ENCODE results near the gene SBDS. TPM values are rescaled to one million over a fixed set of nuclear protein-coding genes. Genes with fewer than 3 reads are reported as not detected.
"Not testable (repeated sequence)": the region's sequence is repeated elsewhere in the genome, so short reads cannot be mapped to it uniquely, and the experiment has no call there.

SBDS gene
- total RNA-seq, 1 experiment from 2014 or later = 50.1 TPM

DNA sequence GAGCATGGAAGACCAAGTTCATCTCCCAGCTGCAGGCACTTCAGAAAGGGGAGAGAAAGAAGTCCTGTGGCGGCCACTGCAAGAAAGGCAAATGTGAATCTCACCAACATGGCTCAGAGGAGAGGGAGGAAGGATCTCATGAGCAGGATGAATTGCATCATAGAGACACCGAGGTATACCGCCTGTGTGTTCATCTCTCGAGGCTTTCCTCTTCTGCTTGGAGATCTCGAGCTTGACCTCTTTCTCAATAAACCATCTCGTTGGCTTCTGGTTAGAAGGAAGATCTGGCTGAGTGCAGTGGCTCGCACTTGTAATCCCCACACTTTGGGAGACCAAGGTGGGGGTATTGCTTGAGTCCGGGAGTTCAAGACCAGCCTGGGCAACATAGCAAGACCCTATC is 22.6 kb upstream of the SBDS start:
- intact Hi-C loops (cut with micrococcal nuclease); H3K9ac ChIP-seq (ENCODE audit: low read length); H3K27ac ChIP-seq (ENCODE audit: low read depth, low read length); ATAC-seq; H3K4me1 ChIP-seq (ENCODE audit: control insufficient read depth in 1 of 2, insufficient read depth in 2 of 2, low read length in 2 of 2); BruUV-seq (replicated peaks); H2AFZ ChIP-seq (ENCODE audit: low read depth, low read length, poor library complexity, severe bottlenecking); CTCF ChIA-PET; DNase-seq (ENCODE audit: low read depth, low spot score); RAD21 ChIA-PET (ENCODE audit: low non-redundant PET in 1 of 2, low total read pairs in 2 of 2, uncharacterized antibody in 2 of 2, unreplicated experiment in 2 of 2); H3K27me3 ChIP-seq (ENCODE audit: insufficient read depth, low read length); H4K20me1 ChIP-seq (ENCODE audit: insufficient read depth); H3K4me3 ChIP-seq (replicated peaks in 1 of 2; ENCODE audit: low read depth in 1 of 2, low read length in 2 of 2); POLR2A ChIA-PET; H3K9me3 ChIP-seq (ENCODE audit: control insufficient read depth in 1 of 2, insufficient read depth in 1 of 2, low read depth in 1 of 2, low read length in 2 of 2); H3K9me2 ChIP-seq (ENCODE audit: insufficient read depth); H3K79me2 ChIP-seq (ENCODE audit: insufficient read depth, low read length); H3K4me2 ChIP-seq (ENCODE audit: low read length): not testable (repeated sequence)
- peaks cover 5 to 12% of the 10 kb centered on the region in 2 experiments; a peak in 2 of 4 replicates for H3K36me3 ChIP-seq (ENCODE audit: control insufficient read depth in 1 of 2, insufficient read depth in 2 of 2, low read length in 2 of 2)

DNA sequence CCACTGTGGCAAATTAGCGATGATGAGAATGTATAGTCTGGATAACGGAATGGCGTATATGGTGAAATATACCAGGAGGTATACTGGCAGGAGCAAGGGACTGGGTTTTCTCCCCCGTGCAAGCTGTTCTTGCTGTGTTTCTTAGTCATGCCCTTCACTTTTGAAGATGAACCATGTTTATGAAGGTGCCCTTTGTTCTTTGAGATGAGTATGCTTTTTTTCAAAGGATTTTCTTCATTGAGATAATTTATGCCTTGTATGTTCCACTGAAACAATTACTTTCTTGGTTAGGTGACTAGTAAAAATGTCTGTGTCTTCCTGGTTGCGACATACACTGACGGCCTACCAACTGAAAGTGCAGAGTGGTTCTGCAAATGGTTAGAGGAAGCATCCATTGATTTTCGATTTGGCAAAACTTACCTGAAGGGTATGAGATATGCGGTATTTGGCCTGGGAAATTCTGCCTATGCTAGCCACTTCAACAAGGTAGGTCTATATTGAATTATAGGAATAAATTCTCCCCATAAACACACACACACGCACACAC is 18.8 kb upstream of the SBDS start:
- H3K4me1 ChIP-seq (ENCODE audit: control insufficient read depth in 1 of 2, insufficient read depth in 2 of 2, low read length in 2 of 2); ATAC-seq; H3K27me3 ChIP-seq (ENCODE audit: insufficient read depth, low read length); H3K9ac ChIP-seq (ENCODE audit: low read length); H4K20me1 ChIP-seq (ENCODE audit: insufficient read depth); H3K9me3 ChIP-seq (ENCODE audit: control insufficient read depth in 1 of 2, insufficient read depth in 1 of 2, low read depth in 1 of 2, low read length in 2 of 2); H3K4me3 ChIP-seq (replicated peaks in 1 of 2; ENCODE audit: low read depth in 1 of 2, low read length in 2 of 2); H3K27ac ChIP-seq (ENCODE audit: low read depth, low read length); intact Hi-C loops (cut with micrococcal nuclease); DNase-seq (ENCODE audit: low read depth, low spot score); CTCF ChIA-PET; H3K79me2 ChIP-seq (ENCODE audit: insufficient read depth, low read length); BruUV-seq (replicated peaks); RAD21 ChIA-PET (ENCODE audit: low non-redundant PET in 1 of 2, low total read pairs in 2 of 2, uncharacterized antibody in 2 of 2, unreplicated experiment in 2 of 2); H3K36me3 ChIP-seq (ENCODE audit: control insufficient read depth in 1 of 2, insufficient read depth in 2 of 2, low read length in 2 of 2); H3K9me2 ChIP-seq (ENCODE audit: insufficient read depth); H2AFZ ChIP-seq (ENCODE audit: low read depth, low read length, poor library complexity, severe bottlenecking); H3K4me2 ChIP-seq (ENCODE audit: low read length); POLR2A ChIA-PET: not testable (repeated sequence)

DNA sequence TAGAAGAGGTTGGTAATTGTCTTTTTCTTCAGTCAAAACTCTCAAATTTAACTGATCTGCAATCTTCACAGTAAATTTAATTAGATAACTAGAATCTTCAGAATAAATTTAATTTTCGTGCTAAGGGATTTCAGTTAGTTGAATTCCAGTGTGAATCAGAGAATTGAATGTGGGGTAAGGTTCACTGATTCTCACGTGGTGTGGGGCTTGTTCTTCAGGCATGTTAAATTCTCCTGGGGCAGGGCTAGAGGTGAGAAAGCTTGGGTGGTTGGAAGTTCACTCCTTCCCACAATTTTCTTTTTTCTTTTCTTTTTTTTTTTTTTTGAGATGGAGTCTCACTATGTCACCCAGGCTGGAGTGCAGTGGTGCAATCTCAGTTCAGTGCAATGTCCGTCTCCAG is 14.3 kb upstream of the SBDS start:
- H3K9me3 ChIP-seq (ENCODE audit: control insufficient read depth in 1 of 2, insufficient read depth in 1 of 2, low read depth in 1 of 2, low read length in 2 of 2); H4K20me1 ChIP-seq (ENCODE audit: insufficient read depth); H3K9ac ChIP-seq (ENCODE audit: low read length); BruUV-seq (replicated peaks); H3K79me2 ChIP-seq (ENCODE audit: insufficient read depth, low read length); H3K9me2 ChIP-seq (ENCODE audit: insufficient read depth); H3K36me3 ChIP-seq (ENCODE audit: control insufficient read depth in 1 of 2, insufficient read depth in 2 of 2, low read length in 2 of 2); H3K4me2 ChIP-seq (ENCODE audit: low read length); CTCF ChIA-PET; DNase-seq (ENCODE audit: low read depth, low spot score); H3K27me3 ChIP-seq (ENCODE audit: insufficient read depth, low read length); ATAC-seq; H2AFZ ChIP-seq (ENCODE audit: low read depth, low read length, poor library complexity, severe bottlenecking); POLR2A ChIA-PET; H3K4me3 ChIP-seq (replicated peaks in 1 of 2; ENCODE audit: low read depth in 1 of 2, low read length in 2 of 2); H3K27ac ChIP-seq (ENCODE audit: low read depth, low read length); H3K4me1 ChIP-seq (ENCODE audit: control insufficient read depth in 1 of 2, insufficient read depth in 2 of 2, low read length in 2 of 2); intact Hi-C loops (cut with micrococcal nuclease); RAD21 ChIA-PET (ENCODE audit: low non-redundant PET in 1 of 2, low total read pairs in 2 of 2, uncharacterized antibody in 2 of 2, unreplicated experiment in 2 of 2): not testable (repeated sequence)

All from HCT116 (cell line).